Superior temporal gyrus (tissue), 1 donor: Measurements from ENCODE around the gene COMMD1.
"Not testable (repeated sequence)": the region's sequence is repeated elsewhere in the genome, so short reads cannot be mapped to it uniquely, and the experiment has no call there.

Experiments
- DNase-seq: peaks from one replicate; pipeline ENCODE4 v3.0.0-alpha.2; 2016; ENCODE audit errors: extremely low spot score

COMMD1 gene

DNA sequence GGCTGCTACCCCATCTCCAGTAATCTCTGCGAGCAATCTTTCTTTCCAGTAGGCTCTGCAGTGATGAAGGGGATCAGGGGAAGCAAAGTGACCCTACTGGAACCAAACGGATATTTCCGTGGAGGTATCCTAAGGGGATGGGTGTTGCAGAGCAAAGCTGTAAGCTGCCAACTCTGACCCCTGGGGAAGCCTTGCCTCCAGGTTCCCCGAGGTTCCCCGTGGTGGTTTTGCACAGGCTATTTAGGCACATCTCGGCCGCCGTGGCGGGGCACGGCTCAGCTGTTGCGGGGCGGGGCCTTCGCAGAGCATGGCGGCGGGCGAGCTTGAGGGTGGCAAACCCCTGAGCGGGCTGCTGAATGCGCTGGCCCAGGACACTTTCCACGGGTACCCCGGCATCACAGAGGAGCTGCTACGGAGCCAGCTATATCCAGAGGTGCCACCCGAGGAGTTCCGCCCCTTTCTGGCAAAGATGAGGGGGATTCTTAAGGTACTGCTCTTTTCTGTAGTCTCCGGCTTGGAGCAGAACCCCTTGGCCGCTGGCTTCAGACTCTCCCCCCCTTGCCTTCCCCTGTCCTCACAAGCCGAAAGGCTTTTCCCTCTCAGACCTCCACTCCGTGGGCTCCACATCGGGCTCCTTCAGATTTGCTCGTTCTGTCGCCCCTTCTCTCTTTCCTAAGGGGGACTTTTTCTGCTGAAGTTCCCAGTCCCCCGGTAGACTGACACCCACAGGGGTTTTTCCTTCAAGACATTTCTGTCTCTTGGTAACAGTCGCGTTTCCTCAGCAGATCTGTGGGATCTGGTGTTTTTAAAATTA, at the start of gene COMMD1:
Gene COMMD1 (plus strand): TSS at position 303 of the 814 bp plus-strand sequence. CDS start 5 bp downstream, at position 308.
- peak; percentile 89 for DNase-seq

DNA sequence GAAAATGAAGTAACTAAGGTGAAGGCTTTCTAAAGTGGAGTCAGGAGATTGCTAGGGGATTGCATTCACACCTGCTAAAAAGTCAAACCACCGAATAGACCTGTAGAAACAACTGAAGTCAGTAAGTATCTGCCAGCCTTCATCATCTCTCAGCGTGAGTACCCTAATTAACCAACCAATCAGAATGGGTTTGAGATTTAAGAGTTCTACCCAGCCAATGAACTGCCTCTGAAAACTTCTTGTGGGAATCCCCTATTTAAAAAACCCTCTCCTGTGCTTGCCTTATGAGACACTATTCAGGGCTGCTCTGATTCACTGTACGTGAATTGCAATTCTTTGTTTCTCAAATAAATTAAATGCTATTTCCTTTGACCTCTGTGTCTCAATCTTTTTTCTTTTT, 48.2 kb upstream of the COMMD1 start:
- DNase-seq: no peak

DNA sequence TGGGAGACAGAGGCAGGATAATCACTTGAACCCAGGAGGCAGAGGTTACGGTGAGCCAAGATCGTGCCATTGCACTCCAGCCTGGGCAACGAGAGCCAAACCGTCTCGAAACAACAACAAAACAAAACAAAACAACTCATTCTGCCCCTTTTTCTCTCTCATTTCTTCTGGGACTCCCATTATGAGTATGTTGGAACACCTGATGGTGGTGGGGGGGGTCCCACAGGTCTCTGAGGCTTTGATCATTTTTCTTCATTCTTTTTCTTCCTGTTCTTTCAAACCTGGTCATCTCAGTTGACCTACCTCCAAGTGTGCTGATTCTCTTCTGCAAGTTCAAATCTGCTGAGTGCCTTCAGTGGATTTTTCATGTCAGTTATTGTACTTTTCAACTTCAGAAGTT, 43.4 kb upstream of the COMMD1 start:
- no peak for DNase-seq

DNA sequence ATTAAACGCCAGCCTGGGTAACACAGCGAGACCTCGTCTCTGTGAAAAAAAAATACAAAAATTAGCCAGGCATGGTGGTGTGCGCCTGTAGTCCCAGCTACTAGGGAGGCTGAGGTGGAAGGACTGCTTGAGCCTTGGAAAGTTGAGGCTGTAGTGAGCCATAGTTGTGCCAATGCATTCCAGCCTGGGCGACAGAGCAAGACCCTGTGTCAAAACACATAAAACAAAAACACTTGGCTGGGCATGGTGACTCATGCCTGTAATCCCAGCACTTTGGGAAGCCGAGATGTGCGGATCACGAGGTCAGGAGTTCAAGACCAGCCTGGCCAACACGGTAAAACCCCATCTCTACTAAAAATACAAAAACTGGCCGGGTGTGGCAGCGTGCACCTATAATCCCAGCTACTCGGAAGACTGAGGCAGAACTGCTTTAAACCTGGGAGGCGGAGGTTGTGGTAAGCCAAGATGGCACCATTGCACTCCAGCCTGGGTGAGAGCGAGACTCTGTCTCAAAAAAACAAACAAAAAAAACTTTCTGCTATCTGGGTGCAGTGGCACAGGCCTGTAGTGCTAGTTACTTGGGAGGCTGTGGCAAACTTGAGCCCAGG, 38.9 kb upstream of the COMMD1 start:
- DNase-seq: not testable (repeated sequence)

DNA sequence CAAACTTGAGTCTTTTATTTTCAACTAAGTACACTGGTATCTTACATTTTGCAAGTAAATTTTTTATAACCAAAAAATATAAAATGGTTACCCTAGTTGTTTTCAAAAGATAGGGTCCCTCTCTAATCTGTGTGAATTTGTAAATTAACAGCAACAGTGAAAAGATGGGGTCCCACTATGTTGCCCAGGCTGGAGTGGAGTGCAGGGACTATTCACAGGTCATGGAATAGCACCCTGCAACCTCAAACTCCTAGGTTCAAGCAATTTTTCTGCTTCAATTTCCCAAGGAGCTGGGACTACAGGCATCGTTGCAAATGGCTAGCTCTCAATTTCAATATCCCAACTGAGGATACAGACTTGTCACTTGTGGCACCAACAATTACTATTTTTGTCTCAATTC, 29.1 kb upstream of the COMMD1 start:
- no peak for DNase-seq

DNA sequence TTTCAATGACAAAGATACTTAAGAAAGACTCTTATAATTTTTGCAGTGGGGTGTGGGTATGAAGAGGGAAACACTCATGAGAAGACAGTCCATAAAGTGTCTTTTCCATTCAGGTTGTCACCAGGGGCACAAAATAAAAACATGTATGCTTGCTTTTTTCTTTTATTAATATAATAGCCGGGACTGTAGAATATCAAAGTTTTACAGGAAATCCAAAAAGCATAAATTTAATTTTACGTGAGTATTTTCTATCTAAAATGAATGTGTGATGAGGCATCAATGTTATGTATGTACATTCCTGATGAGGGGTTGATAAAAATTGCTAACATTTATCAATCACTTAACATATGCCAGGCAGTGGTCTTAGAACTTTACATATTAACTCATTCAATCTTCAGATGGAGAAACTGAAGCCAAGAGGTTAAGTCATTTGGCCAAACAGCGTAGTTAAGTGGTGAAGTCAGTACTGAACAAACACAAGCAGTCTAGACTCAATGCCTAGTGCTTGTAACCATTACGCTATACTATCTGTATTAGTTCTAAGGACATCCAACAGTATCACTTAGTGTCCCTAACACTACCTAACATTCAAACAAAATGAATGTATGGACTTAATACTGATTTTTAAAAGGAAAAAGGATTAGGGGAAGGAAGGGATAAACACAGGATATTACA, 27.8 kb upstream of the COMMD1 start:
- no peak for DNase-seq

DNA sequence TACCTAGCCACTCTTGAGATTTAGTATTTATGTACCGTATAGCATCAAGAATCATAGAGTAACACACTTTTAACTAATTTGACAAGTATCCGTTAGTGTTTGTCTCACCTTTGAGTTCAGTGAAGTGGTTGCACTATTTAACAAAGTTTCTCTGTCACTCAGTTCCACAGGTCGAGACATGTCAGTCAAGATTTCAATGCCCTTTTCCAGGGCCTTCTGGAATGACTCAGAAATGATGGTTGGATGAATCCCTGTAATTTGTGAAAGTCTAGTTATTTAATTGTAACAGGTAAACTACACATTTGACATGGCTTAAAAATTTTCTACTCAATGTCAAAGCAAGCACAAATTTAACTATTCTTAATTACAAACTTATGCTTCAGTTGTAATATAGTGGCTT, 26.7 kb upstream of the COMMD1 start:
- no peak for DNase-seq

DNA sequence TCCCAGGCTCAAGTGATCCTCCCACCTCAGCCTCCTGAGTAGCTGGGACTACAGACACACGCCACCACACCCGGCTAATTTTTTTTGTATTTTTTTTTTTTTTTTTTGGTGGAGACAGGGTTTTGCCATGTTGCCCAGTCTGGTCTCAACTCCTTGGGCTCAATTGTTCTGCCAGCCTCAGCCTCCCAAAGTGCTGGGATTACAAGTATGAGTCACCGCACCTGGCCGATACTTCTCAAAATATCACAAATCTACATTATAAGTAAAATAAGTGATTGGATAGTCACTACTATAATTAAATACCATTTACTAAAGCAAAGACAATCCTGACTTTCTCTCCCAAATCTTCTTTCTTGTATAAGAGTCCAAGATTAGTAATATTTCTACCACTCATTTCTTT, 26.1 kb upstream of the COMMD1 start:
- DNase-seq: not testable (repeated sequence)

DNA sequence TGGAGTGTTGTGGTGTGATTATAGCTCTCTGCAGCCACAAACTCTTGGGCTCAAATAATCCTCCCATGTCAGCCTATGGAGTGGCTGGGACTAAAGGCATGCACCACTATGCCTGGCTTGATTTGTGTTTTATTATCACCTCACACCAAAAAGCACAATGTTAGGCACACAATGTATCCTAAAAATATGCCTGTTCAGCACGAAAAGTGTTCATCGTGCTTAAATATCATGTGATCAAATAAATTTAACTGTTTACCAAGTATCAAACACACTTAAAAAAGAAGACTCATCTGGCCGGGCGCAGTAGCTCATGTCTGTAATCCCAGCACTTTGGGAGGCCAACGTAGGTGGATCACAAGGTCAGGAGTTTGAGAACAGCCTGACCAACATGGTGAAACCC, 22.6 kb upstream of the COMMD1 start:
- no peak for DNase-seq

DNA sequence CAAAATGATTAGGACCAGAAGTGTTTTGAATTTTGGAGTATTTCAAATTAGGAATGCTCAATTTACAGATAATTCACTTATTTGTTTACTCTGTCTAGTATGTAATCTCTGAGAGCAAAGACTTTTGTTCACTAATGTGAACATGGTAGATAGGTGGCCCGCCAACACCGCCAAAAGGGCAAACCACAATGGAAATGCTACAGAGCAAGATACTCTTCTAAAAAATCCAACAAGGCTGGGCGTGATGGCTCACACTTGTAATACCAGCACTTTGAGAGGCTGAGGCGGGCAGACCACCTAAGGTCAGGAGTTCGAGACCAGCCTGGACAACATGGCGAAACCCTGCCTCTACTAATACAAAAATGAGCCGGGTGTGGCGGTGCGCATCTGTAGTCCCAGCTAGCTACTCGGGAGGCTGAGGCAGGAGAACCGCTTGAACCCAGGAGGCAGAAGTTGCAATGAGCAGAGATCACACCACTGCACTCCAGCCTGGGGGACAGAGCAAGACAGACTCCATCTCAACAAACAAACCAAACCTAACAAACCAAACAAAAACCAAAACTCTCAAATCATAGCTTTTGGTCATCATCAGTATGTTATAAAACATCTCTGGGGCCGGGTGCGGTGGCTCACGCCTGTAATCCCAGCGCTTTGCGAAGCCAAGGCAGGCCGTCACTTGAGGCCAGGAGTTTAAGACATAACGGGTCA, 19.4 kb upstream of the COMMD1 start:
- no peak for DNase-seq

DNA sequence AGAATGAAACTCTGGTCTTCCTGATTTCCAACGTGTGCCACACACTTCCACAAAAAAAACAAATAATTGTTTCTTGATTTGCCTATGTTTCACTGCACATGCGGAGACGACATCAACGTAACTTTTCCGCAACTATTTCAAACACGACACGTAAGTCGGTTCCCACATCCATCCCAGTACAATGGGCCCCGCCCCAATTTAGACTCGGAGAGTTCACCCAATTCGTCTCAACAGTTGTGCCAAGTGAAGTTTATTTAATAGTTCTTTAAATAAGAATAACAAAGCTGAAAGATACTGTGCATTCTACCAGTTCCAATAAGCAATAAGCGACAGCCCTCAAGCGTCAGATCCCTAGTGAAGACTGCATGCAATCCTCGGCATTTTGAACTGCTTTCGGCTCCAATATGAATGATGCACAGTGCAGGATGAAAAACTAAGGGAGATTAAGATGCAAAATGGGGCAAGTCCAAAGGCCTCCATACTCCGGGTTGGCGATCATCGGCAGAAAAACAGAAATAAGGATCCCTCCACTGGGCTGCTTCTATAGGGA, 17.7 kb upstream of the COMMD1 start:
- DNase-seq: peak; percentile 71

DNA sequence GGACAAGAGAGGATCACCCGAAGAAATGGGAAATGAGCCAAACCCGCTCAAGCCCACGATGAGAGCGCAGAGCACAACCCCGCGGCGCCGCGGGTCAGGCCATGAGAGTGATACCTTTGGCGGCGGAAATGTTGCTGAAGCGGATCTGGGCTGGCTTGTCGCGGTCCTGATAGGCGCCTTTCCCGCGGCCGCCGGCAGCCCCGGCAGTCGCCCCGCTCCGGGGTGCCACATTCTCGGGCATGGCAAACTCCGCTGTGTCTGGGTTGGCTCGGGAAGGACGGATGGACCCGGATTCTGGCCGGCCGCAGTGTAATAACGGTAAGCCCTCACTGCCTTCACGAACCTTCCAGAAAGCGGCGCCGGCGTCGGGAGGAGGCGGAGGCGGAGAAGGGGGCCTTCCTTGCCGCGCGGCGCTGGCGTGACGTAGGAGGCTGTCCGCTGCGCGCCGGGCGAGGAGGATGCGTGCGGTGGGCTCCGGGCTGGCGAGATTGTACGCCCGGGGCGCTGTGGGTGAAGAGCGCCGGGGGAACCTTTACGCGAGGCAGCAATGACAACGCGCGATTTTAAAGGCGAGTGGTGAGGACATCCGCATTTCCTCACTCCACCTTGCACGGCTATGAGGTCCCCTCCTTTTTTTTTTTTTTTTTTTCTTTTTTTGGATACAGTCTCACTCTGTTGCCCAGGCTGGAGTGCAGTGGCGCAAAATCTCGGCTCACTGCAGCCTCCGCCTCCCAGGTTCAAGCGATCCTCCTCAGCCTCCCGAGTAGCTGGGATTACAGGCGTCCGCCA, 17.0 kb upstream of the COMMD1 start, which contains the start of gene CCT4:
Gene CCT4 (minus strand): TSS at position 390 of the 789 bp plus-strand sequence. CDS start 149 bp downstream, at position 241.
- peak; percentile 89 for DNase-seq

DNA sequence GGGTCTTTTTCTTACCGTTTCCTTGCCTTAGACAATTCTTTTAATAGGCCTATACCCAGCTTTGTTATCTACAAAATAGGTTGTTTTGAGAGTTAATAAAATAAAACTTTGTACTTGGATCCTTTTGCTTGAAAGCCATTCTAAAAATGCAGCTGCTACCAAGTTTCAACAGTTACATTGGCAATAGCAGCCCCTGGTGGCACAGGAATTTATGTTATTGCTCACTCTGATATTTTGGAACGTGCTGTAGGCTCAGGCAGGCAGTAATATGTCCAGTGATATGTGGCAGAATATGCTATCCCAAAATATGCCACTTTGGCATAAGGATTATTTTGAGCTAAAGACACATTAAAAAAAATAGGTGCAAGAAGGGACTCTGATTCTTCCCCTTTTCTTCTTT, 6.7 kb upstream of the COMMD1 start:
- DNase-seq: peak; percentile 51

DNA sequence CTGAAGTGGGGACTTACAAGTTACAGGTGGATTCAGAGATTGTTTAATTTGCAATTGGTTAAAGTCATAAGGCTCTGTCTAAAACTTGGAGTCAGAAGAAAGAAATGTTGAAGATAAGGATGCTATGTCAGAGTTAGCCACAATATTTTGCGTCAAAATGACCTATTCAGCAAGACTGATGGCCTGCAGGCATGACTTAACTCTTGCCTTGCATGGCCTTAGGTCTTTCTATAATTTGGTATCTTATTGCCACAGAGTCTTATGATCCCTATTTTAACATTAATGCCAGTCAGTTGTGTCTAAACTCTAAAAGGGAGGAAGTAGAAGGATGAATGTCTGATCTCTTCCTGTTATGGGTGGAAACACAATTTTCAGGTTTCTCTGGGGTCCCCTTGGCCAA, 5.2 kb upstream of the COMMD1 start:
- DNase-seq: no peak

DNA sequence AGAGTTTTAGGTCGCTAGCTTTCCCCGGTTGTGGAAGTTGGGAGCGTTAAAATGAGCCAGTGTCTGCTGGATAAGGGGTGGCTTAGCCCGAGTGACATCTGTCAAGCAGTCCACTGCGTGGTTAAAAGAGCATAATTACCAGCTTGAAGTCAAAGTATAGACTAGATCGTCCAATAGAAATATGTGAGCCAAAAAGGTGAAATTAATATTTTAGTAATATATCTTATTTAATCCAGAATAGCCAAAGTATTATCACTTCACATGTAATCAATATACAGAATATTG, 654 bp downstream of the COMMD1 start:
- DNase-seq: no peak

DNA sequence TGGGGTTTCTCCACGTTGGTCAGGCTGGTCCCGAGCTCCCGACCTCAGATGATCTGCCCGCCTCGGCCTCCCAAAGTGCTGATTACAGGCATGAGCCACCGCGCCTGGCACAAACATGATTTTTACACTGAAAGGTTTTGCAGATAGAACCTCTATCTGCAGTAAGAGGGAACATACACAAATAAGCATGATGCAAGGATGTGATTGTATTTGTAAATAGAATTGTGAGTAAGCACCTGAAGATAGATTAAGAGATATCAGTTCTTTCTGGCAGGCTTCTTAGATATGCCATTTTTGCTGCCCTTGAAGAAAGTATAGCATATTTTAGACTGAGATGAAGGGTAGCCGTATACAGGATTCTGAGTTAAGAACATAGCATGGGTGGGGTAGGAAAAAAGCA, 3.6 kb downstream of the COMMD1 start:
- DNase-seq: no peak

DNA sequence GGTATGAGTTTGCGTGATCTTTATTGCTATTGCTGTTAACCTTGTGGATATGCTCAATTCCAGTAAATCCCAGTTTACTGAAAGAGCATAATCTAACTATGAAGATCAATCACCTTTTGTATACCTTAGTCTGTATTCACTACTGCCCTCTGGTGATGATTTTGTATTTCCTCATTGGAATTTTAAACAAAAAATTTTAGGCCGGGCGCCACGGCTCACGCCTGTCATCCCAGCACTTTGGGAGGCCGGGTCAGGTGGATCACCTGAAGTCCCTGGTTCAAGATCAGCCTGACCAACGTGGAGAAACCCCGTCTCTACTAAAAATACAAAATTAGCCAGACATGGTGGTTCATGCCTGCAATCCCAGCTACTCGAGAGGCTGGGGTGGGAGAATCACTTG, 5.1 kb downstream of the COMMD1 start:
- no peak for DNase-seq

DNA sequence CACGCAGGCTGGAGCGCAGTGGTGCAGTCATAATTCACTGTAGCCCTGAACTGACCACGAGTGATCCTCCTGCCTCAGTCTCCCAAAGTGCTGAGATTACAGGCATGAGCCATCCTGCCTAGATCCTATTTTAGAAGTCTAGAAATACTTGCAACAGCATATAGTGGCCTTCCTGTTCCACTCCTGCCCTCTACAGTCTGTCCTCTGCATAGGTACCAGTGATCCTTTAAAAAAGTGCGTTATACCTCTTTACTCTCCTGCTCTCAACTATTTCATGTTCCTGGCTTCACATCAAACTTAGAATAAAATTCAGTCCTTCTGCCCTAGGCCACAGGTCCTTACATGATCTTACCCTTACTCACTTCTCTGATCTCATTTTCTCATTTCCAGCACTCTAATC, 6.0 kb downstream of the COMMD1 start:
- DNase-seq: no peak

DNA sequence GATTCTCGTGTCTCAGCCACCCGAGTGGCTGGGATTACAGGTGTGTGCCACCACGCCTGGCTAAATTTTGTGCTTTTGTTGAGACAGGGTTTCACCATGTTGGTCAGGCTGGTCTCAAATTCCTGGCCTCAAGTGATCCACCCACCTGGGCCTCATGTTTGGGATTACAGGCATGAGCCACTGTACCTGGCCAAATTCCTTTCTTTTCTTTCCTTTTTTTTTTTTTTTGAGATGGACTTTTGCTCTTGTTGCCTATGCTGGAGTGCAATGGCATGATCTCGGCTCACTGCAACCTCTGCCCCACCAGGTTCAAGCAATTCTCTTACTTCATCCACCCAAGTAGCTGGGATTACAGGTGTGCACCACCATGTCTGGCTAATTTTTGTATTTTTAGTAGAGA, 9.3 kb downstream of the COMMD1 start:
- not testable (repeated sequence) for DNase-seq

DNA sequence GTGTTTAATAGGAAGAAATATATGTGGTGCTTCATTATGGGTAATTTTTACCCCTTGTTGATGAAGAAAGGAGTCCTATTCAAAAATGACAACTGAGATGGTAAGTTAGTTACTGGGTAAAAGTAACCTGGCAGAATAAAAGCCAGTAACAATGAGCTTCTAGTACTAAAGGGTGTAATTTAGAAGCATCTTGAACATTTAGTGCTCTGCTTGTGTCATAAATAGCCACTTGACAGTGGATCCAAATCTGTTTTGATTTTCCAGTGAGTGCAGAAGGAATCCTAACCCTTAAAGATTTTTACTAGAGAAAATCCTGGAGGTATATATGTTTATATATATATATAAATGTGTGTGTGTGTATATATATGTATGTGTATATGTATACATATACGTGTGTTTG, 15.1 kb downstream of the COMMD1 start:
- no peak for DNase-seq

DNA sequence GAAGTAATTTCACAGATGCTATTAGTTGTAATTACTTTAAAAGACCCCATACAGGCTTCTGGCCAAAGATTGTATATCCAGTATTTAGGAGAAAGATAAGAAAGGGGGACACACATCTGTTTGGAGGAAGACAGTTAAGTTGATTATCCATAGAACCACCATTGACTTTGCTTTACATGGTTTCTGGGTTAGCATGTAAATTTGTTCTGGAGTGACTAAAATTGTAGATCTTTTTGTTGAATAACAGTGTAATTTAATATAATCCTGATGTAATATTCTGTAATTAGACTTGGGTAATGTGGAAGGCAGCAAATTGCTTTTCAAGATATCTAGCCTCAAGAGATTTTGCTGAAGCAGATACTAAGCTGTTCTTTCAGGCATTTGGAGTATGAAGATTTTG, 17.2 kb downstream of the COMMD1 start:
- DNase-seq: no peak
